Activated CD4-positive, alpha-beta memory T cell treated with anti-CD3 and anti-CD28 coated beads, Interleukin-2, amount 10 ng/mL, durations not matched to agents 7 days and 5 days (primary cell): ENCODE measurements around the gene TXK. TPM values are rescaled to one million over a fixed set of nuclear protein-coding genes. Genes with fewer than 3 reads are reported as not detected.

Experiments
- CTCF ChIA-PET: fragments of 350-600 bp; sonication (Branson Sonifier 250); formaldehyde crosslinking; loops from one replicate; lab custom pipeline; 2021; ENCODE audit warnings: antibody characterized with exemption, inconsistent platforms; lab: Charles Lee
- POLR2A ChIA-PET: fragments of 350-600 bp; sonication (Branson Sonifier 250); formaldehyde crosslinking; loops from one replicate; lab custom pipeline; 2021; ENCODE audit warnings: antibody characterized with exemption; lab: Charles Lee
- DNase-seq: peaks from one replicate; pipeline ENCODE4 v3.0.0-alpha.2; 2020
- H3K27ac Mint-ChIP-seq: one replicate; pipeline ENCODE4 v1.8.0; 2021; ENCODE audit warnings: mild to moderate bottlenecking, mixed read lengths
- H3K27me3 Mint-ChIP-seq: one replicate; pipeline ENCODE4 v1.8.0; 2021; ENCODE audit warnings: mixed read lengths
- H3K36me3 Mint-ChIP-seq: one replicate; pipeline ENCODE4 v1.8.0; 2021; ENCODE audit warnings: low read depth, mixed read lengths
- H3K4me1 Mint-ChIP-seq: one replicate; pipeline ENCODE4 v1.8.0; 2021; ENCODE audit warnings: mixed read lengths
- H3K4me3 Mint-ChIP-seq: one replicate; pipeline ENCODE4 v1.8.0; 2021; ENCODE audit warnings: mild to moderate bottlenecking, mixed read lengths
- H3K9me3 Mint-ChIP-seq: one replicate; pipeline ENCODE4 v1.8.0; 2021; ENCODE audit warnings: mixed read lengths
- total RNA-seq, 2 experiments: library from RNA; stranded (reverse); gene quantifications; one replicate each; pipeline ENCODE4 v1.2.3, GENCODE V29; 2021

The TXK gene
- total RNA-seq, 2 experiments from 2014 or later: 15.2 to 18.5 TPM

DNA sequence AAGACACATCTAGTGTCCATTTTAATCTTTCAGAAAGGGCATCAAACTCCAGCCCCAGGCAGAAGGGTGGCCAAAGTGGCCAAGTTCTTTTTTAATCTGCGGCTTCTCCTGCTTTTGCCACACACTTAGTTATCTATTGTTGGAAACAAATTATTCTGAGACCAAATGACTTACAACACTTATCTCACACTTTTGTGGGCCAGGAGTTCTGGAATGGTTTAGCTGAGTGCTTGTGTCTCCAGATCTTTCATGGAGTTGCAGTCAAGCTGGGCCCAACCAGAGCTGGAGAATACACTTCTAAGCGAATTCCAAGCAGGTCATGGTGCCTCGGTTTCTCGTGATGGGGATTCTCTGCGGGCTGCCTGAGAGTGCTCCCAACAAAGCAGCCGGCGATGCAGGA is 4.0 kb downstream of the TXK start:
- H3K36me3 Mint-ChIP-seq: peaks cover 27% of the 10 kb centered on the region

GRCh38 chr4:48129307-48130014 is 4.6 kb downstream of the TXK start:
- ChIA-PET CTCF (interaction anchor here (0.8 to 8.7 kb wide), 5 partner anchors 11 to 82 kb away, joined by 3 to 114 read pairs (median 5); no protein-coding TSS in a partner anchor), POLR2A (interaction anchor here (0.7 to 4.7 kb wide), 4 partner anchors 9 to 211 kb away, joined by 3 to 77 read pairs (median 3); no protein-coding TSS in a partner anchor)
- Mint-ChIP-seq H3K4me3 (peak overlapping the region; percentile 61), H3K4me1 (peaks cover 81% of the 10 kb centered on the region), H3K27ac (peak overlapping the region; percentile 91), H3K27me3 (no peaks in the 10 kb centered on the region), H3K9me3 (no peaks in the 10 kb centered on the region), H3K36me3 (peaks cover 27% of the 10 kb centered on the region)
- DNase-seq: peak; percentile 43

More for the DNA sequence above, 4.0 kb downstream of the TXK start:
- peak overlapping the region; percentile 91 for H3K27ac Mint-ChIP-seq
- DNase-seq: no peak
- no peaks in the 10 kb centered on the region for H3K27me3 Mint-ChIP-seq
- H3K4me3 Mint-ChIP-seq: peak overlapping the region; percentile 61
- ChIA-PET POLR2A (interaction anchor here (1.4 to 4.7 kb wide), 2 partner anchors 8 to 26 kb away, joined by 3 to 77 read pairs; no protein-coding TSS in a partner anchor), CTCF (interaction anchor here (0.8 to 8.7 kb wide), 5 partner anchors 10 to 83 kb away, joined by 3 to 114 read pairs (median 5); no protein-coding TSS in a partner anchor)
- H3K4me1 Mint-ChIP-seq: peaks cover 83% of the 10 kb centered on the region
- no peaks in the 10 kb centered on the region for H3K9me3 Mint-ChIP-seq

DNA sequence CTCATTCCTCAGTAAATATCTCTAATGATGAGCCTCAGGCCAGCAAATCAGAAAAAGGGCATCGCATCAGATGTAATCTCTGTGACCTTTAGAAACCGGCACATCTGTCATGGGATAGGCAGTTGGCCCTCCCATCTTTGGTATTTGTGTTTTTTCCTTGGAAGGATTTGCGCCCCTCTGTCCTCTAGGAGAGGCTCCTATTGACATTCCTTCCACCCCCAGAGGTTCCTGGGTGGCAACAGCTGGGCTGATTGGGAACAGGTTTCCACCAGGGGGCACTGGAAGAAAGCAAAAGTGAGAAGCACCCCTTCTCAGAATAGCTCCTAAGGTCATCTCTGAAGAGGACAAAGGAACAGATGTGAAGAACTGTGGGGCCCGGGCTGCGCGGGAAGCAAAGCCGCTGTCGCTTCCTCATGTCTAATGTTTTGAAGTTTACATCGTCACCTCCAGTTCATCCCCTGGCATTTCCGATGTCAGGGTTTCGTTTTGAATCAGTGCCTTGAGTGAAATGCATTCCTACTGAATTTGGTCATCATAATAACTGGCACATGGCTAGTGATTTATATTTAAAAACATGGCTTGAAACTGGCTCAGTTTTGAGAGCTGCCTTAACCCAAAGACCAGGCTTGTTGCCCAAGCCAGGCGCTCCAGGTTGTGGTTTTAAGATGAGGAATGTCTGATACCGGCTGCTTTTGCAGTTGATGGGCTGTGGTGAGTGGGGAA is 6.2 kb downstream of the TXK start:
- Mint-ChIP-seq H3K27me3 (no peaks in the 10 kb centered on the region), H3K36me3 (peaks cover 32% of the 10 kb centered on the region), H3K27ac (peak overlapping the region; percentile 78), H3K4me3 (peak overlapping the region; percentile 50), H3K4me1 (peaks cover 76% of the 10 kb centered on the region), H3K9me3 (no peaks in the 10 kb centered on the region)
- ChIA-PET POLR2A (interaction anchor here (1.0 to 4.7 kb wide), 4 partner anchors 10 to 24 kb away, joined by 3 to 77 read pairs (median 3); no protein-coding TSS in a partner anchor), CTCF (interaction anchor here (0.7 to 8.7 kb wide), 10 partner anchors 9 to 779 kb away, joined by 3 to 114 read pairs (median 4); partner anchors contain the start of gene OCIAD2)
- peak; percentile 83 for DNase-seq

- Mint-ChIP-seq H3K27ac (peak overlapping the region; percentile 78), H3K4me1 (peaks cover 73% of the 10 kb centered on the region), H3K4me3 (peak overlapping the region; percentile 50), H3K36me3 (peaks cover 32% of the 10 kb centered on the region), H3K27me3 (no peaks in the 10 kb centered on the region), H3K9me3 (no peaks in the 10 kb centered on the region)
- ChIA-PET POLR2A (interaction anchor here (1.3 to 4.7 kb wide), 3 partner anchors 11 to 23 kb away, joined by 3 to 77 read pairs (median 3); no protein-coding TSS in a partner anchor), CTCF (interaction anchor here (1.1 to 8.7 kb wide), 6 partner anchors 9 to 86 kb away, joined by 4 to 114 read pairs (median 4); no protein-coding TSS in a partner anchor)
- no peak for DNase-seq
Observed at GRCh38 chr4:48127231-48127630, 6.8 kb downstream of the TXK start.

GRCh38 chr4:48126621-48127020 is 7.4 kb downstream of the TXK start:
- H3K27ac Mint-ChIP-seq: no peak overlapping the region
- H3K27me3 Mint-ChIP-seq: no peaks in the 10 kb centered on the region
- peaks cover 28% of the 10 kb centered on the region for H3K36me3 Mint-ChIP-seq

GRCh38 chr4:48124870-48125269 is 9.2 kb downstream of the TXK start:
- POLR2A ChIA-PET: interaction anchor here (1.2 kb wide), 1 partner anchor 14 kb away, joined by 7 read pairs; no protein-coding TSS in a partner anchor
- no peak overlapping the region for H3K27ac Mint-ChIP-seq
- no peak for DNase-seq

More at GRCh38 chr4:48126621-48127020, 7.4 kb downstream of the TXK start:
- H3K9me3 Mint-ChIP-seq: no peaks in the 10 kb centered on the region
- DNase-seq: no peak
- POLR2A ChIA-PET: interaction anchor here (4.7 kb wide), 1 partner anchor 11 kb away, joined by 77 read pairs; no protein-coding TSS in a partner anchor
- CTCF ChIA-PET: interaction anchor here (8.7 kb wide), 1 partner anchor 14 kb away, joined by 114 read pairs; no protein-coding TSS in a partner anchor
- no peak overlapping the region for H3K4me3 Mint-ChIP-seq
- peaks cover 69% of the 10 kb centered on the region for H3K4me1 Mint-ChIP-seq

DNA sequence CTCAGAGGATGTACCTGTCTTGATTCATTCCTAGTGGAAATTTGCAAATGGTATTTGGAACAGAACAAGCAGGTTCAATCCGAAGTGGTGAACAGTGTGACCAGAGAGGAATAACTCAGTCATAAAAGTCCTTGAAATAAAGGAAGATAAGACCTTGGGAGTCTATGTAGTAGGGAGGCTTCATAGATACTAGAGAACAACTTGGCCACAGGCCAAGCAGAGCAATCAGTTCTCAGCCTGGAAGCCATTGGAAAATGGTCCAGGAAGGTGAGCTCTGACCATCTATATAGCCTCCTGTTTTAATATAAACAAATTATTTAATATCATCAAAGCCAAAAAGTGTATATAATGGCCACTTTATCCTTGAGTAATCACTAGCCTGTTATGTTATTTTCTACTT is 11.3 kb downstream of the TXK start:
- ChIA-PET CTCF (interaction anchor here (1.7 kb wide), 1 partner anchor 23 kb away, joined by 4 read pairs; no protein-coding TSS in a partner anchor), POLR2A (no interaction called here)
- peaks cover 21% of the 10 kb centered on the region for H3K36me3 Mint-ChIP-seq
- no peaks in the 10 kb centered on the region for H3K27me3 Mint-ChIP-seq
- no peak overlapping the region for H3K4me3 Mint-ChIP-seq
- H3K27ac Mint-ChIP-seq: no peak overlapping the region
- no peaks in the 10 kb centered on the region for H3K9me3 Mint-ChIP-seq
- no peak for DNase-seq
- peaks cover 48% of the 10 kb centered on the region for H3K4me1 Mint-ChIP-seq

More at GRCh38 chr4:48124870-48125269, 9.2 kb downstream of the TXK start:
- Mint-ChIP-seq H3K9me3 (no peaks in the 10 kb centered on the region), H3K27me3 (no peaks in the 10 kb centered on the region), H3K4me1 (peaks cover 51% of the 10 kb centered on the region), H3K36me3 (peaks cover 24% of the 10 kb centered on the region), H3K4me3 (no peak overlapping the region)
- CTCF ChIA-PET: interaction anchor here (1.2 to 8.7 kb wide), 3 partner anchors 15 to 78 kb away, joined by 3 to 114 read pairs (median 5); no protein-coding TSS in a partner anchor

DNA sequence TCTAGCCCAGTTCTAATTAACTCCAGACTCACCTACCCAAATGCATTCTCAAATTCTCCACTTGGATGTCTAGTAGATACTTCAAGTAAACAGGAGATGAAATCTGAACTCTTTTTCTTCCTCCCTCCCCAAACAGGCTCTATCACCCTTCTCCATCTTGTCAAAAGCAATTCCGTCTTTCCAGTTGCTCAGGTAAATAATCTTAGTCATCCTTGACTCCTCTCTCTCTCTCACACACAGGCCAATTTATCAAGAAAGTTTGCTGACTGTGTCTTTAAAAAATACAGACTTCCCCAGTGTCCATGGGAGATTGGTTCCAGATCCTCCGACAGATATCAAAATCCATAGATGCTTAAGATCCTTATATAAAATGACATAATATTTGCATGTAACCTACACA is 12.9 kb downstream of the TXK start:
- H3K4me1 Mint-ChIP-seq: peaks cover 38% of the 10 kb centered on the region
- no peak overlapping the region for H3K4me3 Mint-ChIP-seq
- CTCF ChIA-PET: no interaction called here
- no peak for DNase-seq
- H3K27ac Mint-ChIP-seq: no peak overlapping the region
- H3K9me3 Mint-ChIP-seq: no peaks in the 10 kb centered on the region
- no peaks in the 10 kb centered on the region for H3K27me3 Mint-ChIP-seq
- POLR2A ChIA-PET: no interaction called here
- peaks cover 19% of the 10 kb centered on the region for H3K36me3 Mint-ChIP-seq

GRCh38 chr4:48120132-48120531 is 13.9 kb downstream of the TXK start:
- Mint-ChIP-seq H3K9me3 (no peaks in the 10 kb centered on the region), H3K4me3 (no peak overlapping the region), H3K27ac (no peak overlapping the region), H3K36me3 (peaks cover 16% of the 10 kb centered on the region), H3K27me3 (no peaks in the 10 kb centered on the region), H3K4me1 (peaks cover 32% of the 10 kb centered on the region)
- DNase-seq: no peak
- ChIA-PET POLR2A (no interaction called here), CTCF (interaction anchor here (0.6 to 1.0 kb wide), 2 partner anchors 11 to 19 kb away, joined by 3 read pairs; no protein-coding TSS in a partner anchor)

DNA sequence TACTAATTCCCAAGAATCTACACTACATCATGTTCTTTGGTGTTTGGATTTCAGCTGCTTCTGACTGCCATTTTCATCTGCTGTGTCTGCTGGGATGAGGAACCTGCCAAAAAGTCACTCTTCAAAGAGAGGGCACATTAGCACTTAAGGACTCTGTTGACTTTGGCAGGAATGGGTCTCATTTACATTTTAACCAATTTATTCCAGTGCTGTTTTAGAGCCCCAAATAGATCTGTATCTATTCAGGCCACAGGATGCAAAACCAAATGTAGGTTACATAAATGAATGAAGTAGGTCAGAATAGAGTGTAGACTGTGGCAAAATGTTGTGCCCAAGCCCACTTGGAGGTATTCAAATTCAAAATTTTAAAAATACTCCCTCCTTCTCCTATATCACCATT is 14.4 kb downstream of the TXK start:
- Mint-ChIP-seq H3K9me3 (no peaks in the 10 kb centered on the region), H3K27me3 (no peaks in the 10 kb centered on the region), H3K27ac (no peak overlapping the region), H3K4me3 (no peak overlapping the region), H3K36me3 (peaks cover 16% of the 10 kb centered on the region), H3K4me1 (peaks cover 29% of the 10 kb centered on the region)
- ChIA-PET POLR2A (no interaction called here), CTCF (interaction anchor here (0.6 to 1.6 kb wide), 2 partner anchors 11 to 20 kb away, joined by 3 to 5 read pairs; no protein-coding TSS in a partner anchor)
- no peak for DNase-seq

DNA sequence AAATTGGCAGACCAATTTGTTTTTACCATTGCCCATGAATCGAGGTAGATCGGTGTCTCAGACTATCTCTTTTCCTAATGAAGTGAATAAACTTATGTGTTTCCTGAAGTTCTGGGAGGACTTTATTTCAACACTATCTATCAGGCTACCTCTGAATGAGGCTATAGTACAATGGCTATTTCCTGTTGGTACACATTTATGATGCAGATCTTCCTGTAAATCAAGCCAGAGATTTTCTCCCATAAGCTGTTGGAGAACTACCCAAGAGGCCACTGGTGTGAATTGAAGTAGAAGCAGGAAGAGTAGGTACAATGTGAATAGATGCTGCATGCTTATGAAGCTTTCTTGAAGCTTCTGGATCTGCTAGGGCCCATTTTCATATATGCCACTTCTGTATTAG is 16.0 kb downstream of the TXK start:
- H3K4me3 Mint-ChIP-seq: no peak overlapping the region
- H3K9me3 Mint-ChIP-seq: no peaks in the 10 kb centered on the region
- peaks cover 35% of the 10 kb centered on the region for H3K4me1 Mint-ChIP-seq
- ChIA-PET POLR2A (no interaction called here), CTCF (interaction anchor here (1.5 to 1.6 kb wide), 2 partner anchors 9 to 10 kb away, joined by 4 to 5 read pairs; no protein-coding TSS in a partner anchor)
- H3K27me3 Mint-ChIP-seq: no peaks in the 10 kb centered on the region
- no peak for DNase-seq
- H3K36me3 Mint-ChIP-seq: peaks cover 12% of the 10 kb centered on the region
- H3K27ac Mint-ChIP-seq: no peak overlapping the region

DNA sequence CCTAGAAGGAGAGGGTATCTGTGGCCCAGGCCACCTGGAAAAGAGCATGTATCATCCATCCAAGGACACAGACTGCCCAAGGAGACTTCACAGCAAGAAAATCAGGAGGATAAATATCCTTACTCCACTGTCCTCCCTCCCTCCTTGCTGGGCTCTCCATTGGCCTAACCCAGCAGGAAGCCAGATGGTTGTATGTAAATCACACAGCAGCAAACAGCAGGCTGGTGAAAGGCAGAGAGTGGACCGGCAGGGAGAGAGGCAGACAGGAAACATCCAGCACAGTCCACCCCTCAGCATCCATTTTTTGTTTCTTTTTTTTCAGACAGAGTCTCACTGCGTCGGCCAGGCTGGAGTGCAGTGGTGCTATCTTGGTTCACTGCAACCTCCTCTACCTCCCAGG is 17.5 kb downstream of the TXK start:
- no peaks in the 10 kb centered on the region for H3K27me3 Mint-ChIP-seq
- H3K27ac Mint-ChIP-seq: no peak overlapping the region
- no peaks in the 10 kb centered on the region for H3K9me3 Mint-ChIP-seq
- ChIA-PET CTCF (no interaction called here), POLR2A (no interaction called here)
- H3K36me3 Mint-ChIP-seq: peaks cover 19% of the 10 kb centered on the region
- peaks cover 45% of the 10 kb centered on the region for H3K4me1 Mint-ChIP-seq
- H3K4me3 Mint-ChIP-seq: no peak overlapping the region
- no peak for DNase-seq
